Psoas muscle (tissue), 8 donors: ENCODE results near the gene ENO1. TPM values are rescaled to one million over a fixed set of nuclear protein-coding genes. Genes with fewer than 3 reads are reported as not detected.

ENCODE experiments used
- ATAC-seq, 4 donors: fragments of 200-7000 bp; cut with Tn5 transposase; one replicate each; pipeline ENCODE4 v1.9.1; 2020; ENCODE audit warnings: moderate library complexity in 3 of 4, mild to moderate bottlenecking in 2 of 4
- DNase-seq, 2 donors: peaks; one replicate each; pipeline ENCODE4 v3.0.0-alpha.2; 2020
- H3K27ac ChIP-seq: fragments of 200-600 bp; one replicate; pipeline ENCODE4 v1.8.0; 2022
- H3K27me3 ChIP-seq, 3 donors: fragments of 200-600 bp in 1 of 3; one replicate each; pipeline versions ENCODE4 v1.6.1 to v1.8.0; 2013 to 2022; ENCODE audit warnings: low read length in 2 of 3, mild to moderate bottlenecking in 2 of 3, moderate library complexity in 1 of 3; ENCODE audit not compliant: insufficient read depth in 3 of 3
- H3K36me3 ChIP-seq, 2 donors: fragments of 200-600 bp in 1 of 2; one replicate each; pipeline versions ENCODE4 v1.6.1 to v1.8.0; 2013 to 2022; ENCODE audit warnings: low read depth in 1 of 2, mild to moderate bottlenecking in 1 of 2, moderate library complexity in 1 of 2; ENCODE audit not compliant: insufficient read depth in 1 of 2
- H3K4me1 ChIP-seq: fragments of 200-600 bp; one replicate; pipeline ENCODE4 v1.8.0; 2022
- H3K4me3 ChIP-seq: fragments of 200-600 bp; one replicate; pipeline ENCODE4 v1.8.0; 2022; ENCODE audit warnings: mild to moderate bottlenecking
- H3K9me3 ChIP-seq: fragments of 200-600 bp; one replicate; pipeline ENCODE4 v1.8.0; 2022
- CTCF ChIP-seq: fragments of 200-600 bp; IDR thresholded peaks from one replicate; pipeline ENCODE4 v1.8.0; 2022; ENCODE audit warnings: antibody characterized with exemption
- WGBS, 3 donors: extraction: QIAGEN DNeasy Blood & Tissue Kit; methylation state at CpG; one replicate each; pipeline versions ENCODE4 v1.1.6 to v1.1.7; 2013; 5-methylcytosine and 5-hydroxymethylcytosine counted together
- intact Hi-C, 2 donors: fragments of 100-400 bp; cut with DNase I; formaldehyde crosslinking; loops; one replicate each; pipeline versions ENCODE4 v1.11.0 to v1.14.2; 2022
- polyA plus RNA-seq, 3 donors: library from polyadenylated mRNA; stranded (reverse); fragments of 200-250 nt; gene quantifications; one replicate each; pipeline ENCODE4 v1.2.3, GENCODE V29; 2013
- total RNA-seq, 4 donors: library from RNA; stranded (reverse); fragmentation: NEBNext Ultra II Directional in 2 of 4; extraction: Animal tissue kit (Norgen Biotek cat#: 25700) in 2 of 4; gene quantifications; one replicate each; pipeline versions ENCODE4 v1.2.1 to v1.2.4, GENCODE V29; 2021 to 2023
- donor health status: healthy with polysubstance abuse.
- donor health status: DM: no; HTN: no; CAD: no; lungs with moderate emphysema.
- donor health status: Bipolar disorder and iron deficiency.
- donor health status: healthy.
- donor health status: DM: yes; HTN: yes; CAD: no.
- donor health status: DM: no; HTN: no; CAD: no.
- donor health status: DM: no; HTN: no; CAD: no.
- donor health status: DM: yes; HTN: yes; CAD: no.

ENO1 gene
- total and polyA plus RNA-seq, 7 donors: 83.8 to 489 (median 191) TPM

DNA sequence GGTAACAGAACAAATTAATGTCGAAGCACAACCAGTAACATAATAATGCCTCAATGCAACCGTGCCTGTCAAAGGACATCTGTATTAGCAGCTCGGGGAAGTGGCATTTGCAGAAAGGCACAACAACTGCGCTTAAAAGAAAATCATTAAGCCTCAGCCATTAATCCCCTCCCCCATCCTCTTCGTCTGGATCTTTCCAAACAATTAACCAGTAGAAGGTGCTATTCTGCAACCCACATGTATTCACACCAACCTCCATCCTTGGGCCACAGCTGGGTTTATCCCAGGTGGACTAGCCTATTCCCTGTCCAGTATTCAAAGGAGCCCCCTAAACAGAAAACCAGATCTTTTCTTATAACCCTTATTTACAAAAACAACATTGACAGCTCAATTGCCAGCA, 63.6 kb downstream of the ENO1 start:
- DNase-seq: no peak
- no peaks in the 10 kb centered on the region for H3K27me3 ChIP-seq
- H3K27ac ChIP-seq: peak overlapping the region; percentile 48
- ATAC-seq: no peak
- H3K36me3 ChIP-seq: no peaks in the 10 kb centered on the region
- intact Hi-C loops: no loop called here
- whole genome bisulfite sequencing, 3 donors: 16 to 34% (median 20%) methylated on average over 5 of the region's 5 CpGs
- no peaks in the 10 kb centered on the region for H3K9me3 ChIP-seq
- peaks cover 34% of the 10 kb centered on the region for H3K4me1 ChIP-seq
- TF ChIP-seq CTCF: no peak
- H3K4me3 ChIP-seq: peak overlapping the region; percentile 31

DNA sequence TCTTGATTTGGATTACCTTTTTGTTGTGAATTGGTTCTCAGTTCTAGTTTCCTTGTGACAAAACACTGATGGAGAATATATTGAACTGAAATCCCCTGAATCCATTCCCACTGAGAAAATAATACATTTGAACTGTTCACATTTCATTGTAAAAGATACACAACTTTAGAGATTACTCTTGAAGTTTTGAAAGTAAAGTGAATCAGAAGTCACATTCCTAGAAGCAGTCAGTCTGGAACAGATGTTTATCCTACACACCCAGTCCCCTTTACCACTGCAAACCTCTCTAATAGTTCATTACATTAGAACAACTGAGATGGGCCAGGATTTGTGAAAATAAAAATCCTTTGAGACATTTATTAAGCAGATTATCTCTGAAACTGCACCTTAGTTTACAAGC, 64.5 kb downstream of the ENO1 start:
- Histone ChIP-seq H3K4me1 (peaks cover 34% of the 10 kb centered on the region), H3K9me3 (no peaks in the 10 kb centered on the region), H3K4me3 (no peak overlapping the region), H3K27me3 (no peaks in the 10 kb centered on the region), H3K27ac (peak overlapping the region; percentile 6), H3K36me3 (no peaks in the 10 kb centered on the region)
- no peak for TF ChIP-seq CTCF
- ATAC-seq (no peak), DNase-seq (no peak)
- intact Hi-C loops: no loop called here

- peak overlapping the region; percentile 41 for H3K27ac ChIP-seq
- no peaks in the 10 kb centered on the region for H3K27me3 ChIP-seq
- no peaks in the 10 kb centered on the region for H3K9me3 ChIP-seq
- no peak overlapping the region for H3K4me3 ChIP-seq
- intact Hi-C loops: no loop called here
- peaks cover 34% of the 10 kb centered on the region for H3K4me1 ChIP-seq
- DNase-seq (no peak), ATAC-seq (no peak)
- no peak for TF ChIP-seq CTCF
- WGBS, 3 donors: 45 to 59% (median 50%) methylated on average over 6 of the region's 6 CpGs
- no peaks in the 10 kb centered on the region for H3K36me3 ChIP-seq
Measured at GRCh38 chr1:8813016-8813763, 65.3 kb downstream of the ENO1 start.

DNA sequence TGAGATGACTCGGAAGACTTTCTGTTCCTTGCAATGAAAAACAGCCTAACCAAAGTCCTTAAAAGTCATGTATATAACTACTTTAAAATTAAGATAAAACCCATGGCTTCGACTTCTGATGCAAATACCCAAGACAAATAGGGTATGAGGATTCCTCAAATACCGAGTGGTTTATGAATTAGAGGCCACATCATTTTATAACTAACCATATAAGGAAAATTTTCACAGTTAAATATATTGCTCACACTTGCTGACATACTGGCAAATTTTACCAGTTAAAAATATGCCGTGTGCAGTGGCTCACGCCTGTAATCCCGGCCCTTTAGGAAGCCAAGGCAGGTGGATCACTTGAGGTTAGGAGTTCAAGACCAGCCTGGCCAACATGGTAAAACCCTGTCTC, 66.4 kb downstream of the ENO1 start:
- Histone ChIP-seq H3K27me3 (no peaks in the 10 kb centered on the region), H3K27ac (peak overlapping the region; percentile 41), H3K4me3 (no peak overlapping the region), H3K9me3 (no peaks in the 10 kb centered on the region), H3K36me3 (no peaks in the 10 kb centered on the region), H3K4me1 (peaks cover 34% of the 10 kb centered on the region)
- no peak for ATAC-seq
- no peak for TF ChIP-seq CTCF
- no peak for DNase-seq
- intact Hi-C loops: no loop called here
- WGBS, 3 donors: 59 to 76% (median 65%) methylated on average over 6 of the region's 6 CpGs

Other genes starting within 250 kb of the ENO1 start
- 100 to 1,000 TPM in 2 of 4 donors, 10 to 100 TPM in 2; 56.7 to 308 (median 165) TPM for gene RERE, start 61.0 kb downstream of the ENO1 start, total RNA-seq
- gene RERE, start 61.0 kb downstream of the ENO1 start, polyA plus RNA-seq: 100 to 1,000 TPM in 1 of 3 donors, 10 to 100 TPM in 2; 38.8 to 130 (median 49.8) TPM
- not detected for gene CA6, start 67.2 kb upstream of the ENO1 start, total RNA-seq
- gene CA6, start 67.2 kb upstream of the ENO1 start, polyA plus RNA-seq: not detected
- not detected for gene SLC2A7, start 147.7 kb upstream of the ENO1 start, total RNA-seq
- not detected for gene SLC2A7, start 147.7 kb upstream of the ENO1 start, polyA plus RNA-seq
- gene SLC2A5, start 190.9 kb upstream of the ENO1 start, total RNA-seq: 10 to 100 TPM; 12.8 to 97.9 (median 55.5) TPM
- 10 to 100 TPM; 13.2 to 36.8 (median 31.7) TPM for gene SLC2A5, start 190.9 kb upstream of the ENO1 start, polyA plus RNA-seq